MG63 (cell line): ENCODE results near the gene EFCC1. TPM values are rescaled to one million over a fixed set of nuclear protein-coding genes. Genes with fewer than 3 reads are reported as not detected.

Experiments
- DNase-seq: peaks from one replicate; pipeline ENCODE4 v3.0.0-alpha.2; 2020
- H3K27me3 ChIP-seq: fragments of 250-450 bp; sonication (Bioruptor Pico); 2 replicates; pipeline ENCODE4 v1.5.1; 2020; ENCODE audit warnings: mild to moderate bottlenecking, moderate library complexity
- H3K36me3 ChIP-seq: fragments of 250-450 bp; sonication (Bioruptor Pico); 2 replicates; pipeline ENCODE4 v1.5.1; 2020; ENCODE audit warnings: mild to moderate bottlenecking, moderate library complexity
- H3K4me3 ChIP-seq: fragments of 250-450 bp; sonication (Bioruptor Pico); 2 replicates; pipeline ENCODE4 v1.5.1; 2020; ENCODE audit warnings: mild to moderate bottlenecking, moderate library complexity
- H3K9me3 ChIP-seq: fragments of 250-450 bp; sonication (Bioruptor Pico); 2 replicates; pipeline ENCODE4 v1.5.1; 2020; ENCODE audit warnings: mild to moderate bottlenecking, moderate library complexity
- total RNA-seq: library from RNA; depleted of rRNA; stranded (reverse); fragments of >200 nt; shearing (Covaris generic); gene quantifications from 2 replicates; pipeline ENCODE4 v1.2.3, GENCODE V29; 2014; ENCODE audit warnings: low replicate concordance

Gene EFCC1
- total RNA-seq, 1 experiment from 2014 or later = not detected

- Histone ChIP-seq H3K36me3 (no peaks in the 10 kb centered on the region), H3K4me3 (no peak overlapping the region), H3K9me3 (no peaks in the 10 kb centered on the region; the same call in 1 of the 2 replicates), H3K27me3 (peaks cover 8% of the 10 kb centered on the region; the same call in 1 of the 2 replicates)
- no peak for DNase-seq
Observed at GRCh38 chr3:128992926-128993460, 8.1 kb upstream of the EFCC1 start.

- Histone ChIP-seq H3K27me3 (peaks cover 9% of the 10 kb centered on the region; the same call in 1 of the 2 replicates), H3K9me3 (no peaks in the 10 kb centered on the region; the same call in 1 of the 2 replicates), H3K36me3 (no peaks in the 10 kb centered on the region), H3K4me3 (no peak within 1 kb of the TSS)
- peak; percentile 58 for DNase-seq
Observed at GRCh38 chr3:128993461-128994172, 7.5 kb upstream of the EFCC1 start, which contains the start of gene CFAP92. CFAP92 (minus strand) TSS chr3:128994076; CDS start chr3:128993304, 772 bp downstream.

GRCh38 chr3:128994173-128994512 lies 7.0 kb upstream of the EFCC1 start:
- peaks cover 14% of the 10 kb centered on the region for H3K27me3 ChIP-seq
- no peaks in the 10 kb centered on the region for H3K36me3 ChIP-seq
- H3K9me3 ChIP-seq = no peaks in the 10 kb centered on the region; the same call in 1 of the 2 replicates
- no peak for DNase-seq
- no peak overlapping the region for H3K4me3 ChIP-seq

- DNase-seq = no peak
- H3K9me3 ChIP-seq = no peaks in the 10 kb centered on the region; the same call in 1 of the 2 replicates
- H3K27me3 ChIP-seq = peaks cover 17% of the 10 kb centered on the region
- H3K4me3 ChIP-seq = no peak overlapping the region
- no peaks in the 10 kb centered on the region for H3K36me3 ChIP-seq
Observed at GRCh38 chr3:128994581-128995546, 6.2 kb upstream of the EFCC1 start.

- H3K4me3 ChIP-seq = no peak overlapping the region
- H3K36me3 ChIP-seq = no peaks in the 10 kb centered on the region
- H3K9me3 ChIP-seq = no peaks in the 10 kb centered on the region; the same call in 1 of the 2 replicates
- peaks cover 26% of the 10 kb centered on the region for H3K27me3 ChIP-seq
- DNase-seq = no peak
Observed at GRCh38 chr3:128995737-128996136, 5.4 kb upstream of the EFCC1 start.

GRCh38 chr3:128996200-128996599 lies 4.9 kb upstream of the EFCC1 start:
- no peak overlapping the region for H3K4me3 ChIP-seq
- DNase-seq = no peak
- H3K9me3 ChIP-seq = no peaks in the 10 kb centered on the region; the same call in 1 of the 2 replicates
- H3K27me3 ChIP-seq = peaks cover 31% of the 10 kb centered on the region
- no peaks in the 10 kb centered on the region for H3K36me3 ChIP-seq

- peaks cover 36% of the 10 kb centered on the region for H3K27me3 ChIP-seq
- DNase-seq = no peak
Observed at GRCh38 chr3:128996726-128997125, 4.4 kb upstream of the EFCC1 start.

GRCh38 chr3:128997486-128998133 lies 3.5 kb upstream of the EFCC1 start:
- Histone ChIP-seq H3K4me3 (no peak overlapping the region), H3K27me3 (peaks cover 45% of the 10 kb centered on the region), H3K36me3 (no peaks in the 10 kb centered on the region), H3K9me3 (no peaks in the 10 kb centered on the region; the same call in 1 of the 2 replicates)
- DNase-seq = no peak

More at GRCh38 chr3:128996726-128997125, 4.4 kb upstream of the EFCC1 start:
- Histone ChIP-seq H3K9me3 (no peaks in the 10 kb centered on the region; the same call in 1 of the 2 replicates), H3K36me3 (no peaks in the 10 kb centered on the region), H3K4me3 (no peak overlapping the region)

GRCh38 chr3:128998561-128998960 lies 2.5 kb upstream of the EFCC1 start:
- no peak for DNase-seq
- no peaks in the 10 kb centered on the region for H3K36me3 ChIP-seq
- no peak overlapping the region for H3K4me3 ChIP-seq
- H3K9me3 ChIP-seq = no peaks in the 10 kb centered on the region; the same call in 1 of the 2 replicates
- H3K27me3 ChIP-seq = peaks cover 50% of the 10 kb centered on the region

- Histone ChIP-seq H3K9me3 (no peaks in the 10 kb centered on the region; the same call in 1 of the 2 replicates), H3K4me3 (no peak overlapping the region), H3K27me3 (peaks cover 50% of the 10 kb centered on the region), H3K36me3 (no peaks in the 10 kb centered on the region)
- DNase-seq = no peak
Observed at GRCh38 chr3:128999102-128999501, 2.0 kb upstream of the EFCC1 start.

- Histone ChIP-seq H3K27me3 (peaks cover 50% of the 10 kb centered on the region), H3K4me3 (no peak overlapping the region), H3K36me3 (no peaks in the 10 kb centered on the region), H3K9me3 (no peaks in the 10 kb centered on the region; the same call in 1 of the 2 replicates)
- DNase-seq = no peak
Observed at GRCh38 chr3:129000742-129001100, 383 bp upstream of the EFCC1 start.

- DNase-seq = peak; percentile 53
- no peaks in the 10 kb centered on the region for H3K36me3 ChIP-seq
- H3K27me3 ChIP-seq = peaks cover 50% of the 10 kb centered on the region
- no peaks in the 10 kb centered on the region; the same call in 1 of the 2 replicates for H3K9me3 ChIP-seq
- peak overlapping the region; percentile 33 for H3K4me3 ChIP-seq
Observed at GRCh38 chr3:129001806-129002572, 885 bp downstream of the EFCC1 start.

GRCh38 chr3:129002573-129003569 lies 1.8 kb downstream of the EFCC1 start:
- Histone ChIP-seq H3K4me3 (no peak overlapping the region), H3K27me3 (peaks cover 46% of the 10 kb centered on the region), H3K36me3 (no peaks in the 10 kb centered on the region), H3K9me3 (no peaks in the 10 kb centered on the region)
- no peak for DNase-seq

GRCh38 chr3:129003578-129004112 lies 2.5 kb downstream of the EFCC1 start:
- DNase-seq = no peak
- no peak overlapping the region for H3K4me3 ChIP-seq

More at GRCh38 chr3:129003578-129004112, 2.5 kb downstream of the EFCC1 start:
- Histone ChIP-seq H3K36me3 (no peaks in the 10 kb centered on the region), H3K9me3 (no peaks in the 10 kb centered on the region), H3K27me3 (peaks cover 43% of the 10 kb centered on the region)
